DOHH2 (cell line): ENCODE measurements around the gene CPLX1.

Source experiments
- H3F3A ChIP-seq: fragments of 200-600 bp; sonication (generic), shearing (Covaris generic); 2 replicates; pipeline ENCODE4 v1.6.0; 2016; ENCODE audit warnings: antibody characterized with exemption, mild to moderate bottlenecking; ENCODE audit not compliant: control insufficient read depth, insufficient read depth
- H3K27ac ChIP-seq: fragments of 200-600 bp; sonication (generic); 2 replicates; pipeline ENCODE4 v1.5.1; 2014; ENCODE audit warnings: low read depth, mild to moderate bottlenecking, low read length, moderate library complexity
- H3K27me3 ChIP-seq: fragments of 200-600 bp; sonication (generic); 2 replicates; pipeline ENCODE4 v1.6.1; 2014; ENCODE audit warnings: mild to moderate bottlenecking, low read length, mixed read lengths; ENCODE audit not compliant: control insufficient read depth
- H3K36me3 ChIP-seq: fragments of 200-600 bp; sonication (generic); 2 replicates; pipeline ENCODE4 v1.6.1; 2014; ENCODE audit warnings: mild to moderate bottlenecking, low read length, moderate library complexity, mixed read lengths; ENCODE audit not compliant: control insufficient read depth
- H3K4me1 ChIP-seq: fragments of 200-600 bp; sonication (generic); 2 replicates; pipeline ENCODE4 v1.6.1; 2014; ENCODE audit warnings: mild to moderate bottlenecking, low read length, mixed read lengths; ENCODE audit not compliant: control insufficient read depth
- H3K4me2 ChIP-seq: fragments of 200-600 bp; sonication (generic); 2 replicates; pipeline ENCODE4 v1.6.0; 2014; ENCODE audit warnings: mild to moderate bottlenecking, low read length, moderate library complexity
- H3K4me3 ChIP-seq: fragments of 200-600 bp; sonication (generic); 2 replicates; pipeline ENCODE4 v1.5.1; 2014; ENCODE audit warnings: mild to moderate bottlenecking, low read length, mixed read lengths
- H3K79me2 ChIP-seq: fragments of 200-600 bp; sonication (generic); 2 replicates; pipeline ENCODE4 v1.6.1; 2014; ENCODE audit warnings: mild to moderate bottlenecking, low read length, mixed read lengths; ENCODE audit not compliant: control insufficient read depth
- H3K9me2 ChIP-seq: fragments of 200-600 bp; sonication (generic); replicated peaks from 2 replicates; pipeline ENCODE4 v1.6.1; 2014; ENCODE audit warnings: mild to moderate bottlenecking, low read length, mixed read lengths; ENCODE audit not compliant: control insufficient read depth
- H3K9me3 ChIP-seq: fragments of 200-600 bp; sonication (generic); 2 replicates; pipeline ENCODE4 v1.6.1; 2014; ENCODE audit warnings: antibody characterized with exemption, low read length, mixed read lengths; ENCODE audit not compliant: control insufficient read depth, insufficient read depth
- H4K20me1 ChIP-seq: fragments of 200-600 bp; sonication (generic); 2 replicates; pipeline ENCODE4 v1.6.0; 2014; ENCODE audit warnings: low read depth, mild to moderate bottlenecking, antibody characterized with exemption, low read length, moderate library complexity; ENCODE audit not compliant: control insufficient read depth, insufficient read depth
- CTCF ChIP-seq: fragments of 200-600 bp; sonication (generic); IDR thresholded peaks from one replicate; pipeline ENCODE4 v1.5.1; 2014; ENCODE audit warnings: antibody characterized with exemption, mild to moderate bottlenecking, low read depth, low read length; ENCODE audit not compliant: poor library complexity, severe bottlenecking
- EZH2phosphoT487 ChIP-seq: fragments of 200-600 bp; sonication (generic); IDR thresholded peaks from 2 replicates; pipeline ENCODE4 v1.6.1; 2017; ENCODE audit warnings: borderline replicate concordance, mild to moderate bottlenecking, antibody characterized with exemption, low read length, moderate library complexity, mixed read lengths

Gene CPLX1

DNA sequence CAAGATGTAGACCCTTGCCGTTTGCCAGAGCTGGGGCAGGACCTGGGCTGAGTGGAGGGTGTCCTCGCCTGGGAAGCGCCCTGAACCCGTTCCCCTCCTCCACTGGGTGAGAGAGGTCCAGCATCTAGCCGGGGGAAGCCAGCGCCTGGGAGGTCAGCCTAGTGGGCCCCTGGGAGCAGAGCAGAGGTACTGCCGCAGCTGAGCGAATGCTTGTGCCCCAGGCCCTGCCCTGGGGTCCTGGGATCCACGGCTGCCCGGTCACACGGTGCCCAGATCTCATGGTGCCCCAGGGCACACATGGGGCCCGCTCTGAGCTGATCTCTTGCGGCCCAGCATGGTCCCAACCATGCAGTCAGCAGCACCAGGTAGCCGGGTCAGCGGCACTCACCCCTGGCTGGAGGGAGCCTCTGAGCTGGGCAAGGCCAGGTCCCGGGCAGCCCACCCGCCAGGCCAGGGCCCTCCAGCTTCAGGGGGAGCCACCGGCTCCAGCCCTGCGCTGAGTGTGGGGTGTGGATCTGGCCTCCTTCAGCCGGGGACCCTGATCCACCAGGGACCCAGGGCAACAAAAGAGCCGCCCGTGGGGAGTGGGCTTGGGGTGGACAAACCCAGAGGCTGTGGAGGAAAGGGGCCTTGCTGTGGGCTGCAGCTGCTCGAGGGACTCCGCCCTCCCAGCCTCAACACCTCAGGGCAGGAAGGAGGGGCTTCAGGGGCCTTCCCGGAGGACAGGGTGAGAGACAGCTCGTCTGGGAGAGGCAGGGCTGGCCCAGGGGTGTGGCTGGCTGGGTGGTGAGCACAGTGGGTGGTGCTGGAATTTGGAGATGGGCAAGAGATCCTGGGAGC is 4.1 kb upstream of the CPLX1 start:
- Histone ChIP-seq H3F3A (no peaks in the 10 kb centered on the region), H3K9me3 (peaks cover 8% of the 10 kb centered on the region), H3K27me3 (peaks cover 9% of the 10 kb centered on the region), H4K20me1 (no peaks in the 10 kb centered on the region), H3K36me3 (no peaks in the 10 kb centered on the region), H3K4me2 (no peak overlapping the region), H3K4me1 (peaks cover 12% of the 10 kb centered on the region), H3K27ac (no peak overlapping the region), H3K9me2 (no peaks in the 10 kb centered on the region), H3K79me2 (no peaks in the 10 kb centered on the region), H3K4me3 (no peak overlapping the region)
- TF ChIP-seq CTCF (no peak), EZH2phosphoT487 (no peak)

GRCh38 chr4:829291-829690 is 3.4 kb upstream of the CPLX1 start:
- no peak for TF ChIP-seq EZH2phosphoT487
- Histone ChIP-seq H3K9me3 (peaks cover 8% of the 10 kb centered on the region), H3K9me2 (no peaks in the 10 kb centered on the region), H3K27ac (no peak overlapping the region), H4K20me1 (no peaks in the 10 kb centered on the region), H3K4me2 (no peak overlapping the region), H3K4me1 (peaks cover 12% of the 10 kb centered on the region), H3K27me3 (peaks cover 9% of the 10 kb centered on the region), H3F3A (no peaks in the 10 kb centered on the region), H3K79me2 (no peaks in the 10 kb centered on the region), H3K4me3 (no peak overlapping the region), H3K36me3 (no peaks in the 10 kb centered on the region)

DNA sequence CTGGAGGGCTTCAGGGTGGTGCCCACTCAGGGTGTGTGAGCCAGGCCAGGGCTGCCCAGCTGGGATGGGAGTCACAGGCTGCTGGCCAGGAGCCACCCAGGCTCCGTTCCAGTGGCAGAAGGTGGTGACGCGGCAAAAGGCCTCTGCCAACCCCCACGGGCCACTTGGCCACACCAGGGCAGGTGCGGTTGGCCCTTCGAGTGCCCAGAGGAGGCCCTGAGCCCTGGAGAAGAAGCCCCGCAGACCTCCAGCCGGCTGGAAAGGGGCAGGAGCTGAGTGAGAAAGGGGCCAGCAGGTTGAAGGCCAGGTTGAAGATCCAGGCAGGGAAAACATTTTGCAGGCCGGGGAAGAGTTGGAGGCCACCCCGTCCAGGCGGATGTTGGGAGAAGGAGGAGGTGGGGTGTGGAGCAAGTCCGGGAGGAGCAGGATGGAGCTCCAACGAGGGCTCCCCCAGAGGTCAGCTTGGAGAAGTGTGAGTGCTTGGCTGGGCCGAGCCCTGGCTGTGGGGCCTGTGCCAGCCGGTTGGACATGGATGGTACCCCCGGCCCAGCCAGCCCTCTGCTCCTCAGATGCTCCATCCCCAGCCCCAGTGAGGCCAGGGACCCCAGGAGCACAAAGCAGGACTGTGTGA is 2.8 kb upstream of the CPLX1 start:
- Histone ChIP-seq H3K4me1 (peaks cover 12% of the 10 kb centered on the region), H3K9me3 (peaks cover 8% of the 10 kb centered on the region), H3K27me3 (peaks cover 9% of the 10 kb centered on the region), H4K20me1 (no peaks in the 10 kb centered on the region), H3K79me2 (no peaks in the 10 kb centered on the region), H3K4me2 (no peak overlapping the region), H3K27ac (no peak overlapping the region), H3K4me3 (no peak overlapping the region), H3K36me3 (no peaks in the 10 kb centered on the region), H3K9me2 (no peaks in the 10 kb centered on the region), H3F3A (no peaks in the 10 kb centered on the region)
- TF ChIP-seq EZH2phosphoT487 (no peak), CTCF (no peak)
